ENCODE results near the gene GNB3.

The GNB3 gene

GRCh38 chr12:6840761-6841515 is at the start of gene GNB3:
TSS of gene GNB3 (plus strand) at chr12:6840925. CDS start at chr12:6841288, 363 bp downstream.
- no peak for DNase-seq

- DNase-seq: no peak
Measured at GRCh38 chr12:6791931-6792520, 48.7 kb upstream of the GNB3 start.

- DNase-seq: peak; percentile 51 to 60
Measured at GRCh38 chr12:6792522-6793201, 48.1 kb upstream of the GNB3 start.

GRCh38 chr12:6795088-6795487 is 45.6 kb upstream of the GNB3 start:
- DNase-seq: no peak

GRCh38 chr12:6796576-6796975 is 44.1 kb upstream of the GNB3 start:
- no peak for DNase-seq

GRCh38 chr12:6799147-6799546 is 41.6 kb upstream of the GNB3 start:
- no peak for DNase-seq

- no peak for DNase-seq
Measured at GRCh38 chr12:6807170-6807569, 33.6 kb upstream of the GNB3 start.

GRCh38 chr12:6809056-6809455 is 31.7 kb upstream of the GNB3 start:
- DNase-seq: no peak

GRCh38 chr12:6810758-6811157 is 30.0 kb upstream of the GNB3 start:
- no peak for DNase-seq

GRCh38 chr12:6813363-6813762 is 27.4 kb upstream of the GNB3 start:
- no peak for DNase-seq

GRCh38 chr12:6816598-6816997 is 24.1 kb upstream of the GNB3 start:
- no peak for DNase-seq

- no peak for DNase-seq
Measured at GRCh38 chr12:6817098-6817497, 23.6 kb upstream of the GNB3 start.

- no peak for DNase-seq
Measured at GRCh38 chr12:6817662-6818157, 23.0 kb upstream of the GNB3 start.

GRCh38 chr12:6818222-6818621 is 22.5 kb upstream of the GNB3 start:
- DNase-seq: no peak

GRCh38 chr12:6818645-6819044 is 22.1 kb upstream of the GNB3 start:
- DNase-seq: no peak

- DNase-seq: no peak
Measured at GRCh38 chr12:6819106-6820030, 21.4 kb upstream of the GNB3 start.

GRCh38 chr12:6820166-6820565 is 20.6 kb upstream of the GNB3 start:
- no peak for DNase-seq

- no peak for DNase-seq
Measured at GRCh38 chr12:6821591-6822425, 18.9 kb upstream of the GNB3 start, which contains the start of gene GPR162. TSS of gene GPR162 (plus strand) at chr12:6821821. CDS start at chr12:6823899, 2,078 bp downstream.

GRCh38 chr12:6822426-6823135 is 18.1 kb upstream of the GNB3 start:
- no peak for DNase-seq

- no peak for DNase-seq
Measured at GRCh38 chr12:6823182-6824084, 17.3 kb upstream of the GNB3 start.

Data from CD4-positive, alpha-beta T cell treated with Interleukin-4 for 1 hour (primary cell).